ENCODE results near the gene DES.

The DES gene

DNA sequence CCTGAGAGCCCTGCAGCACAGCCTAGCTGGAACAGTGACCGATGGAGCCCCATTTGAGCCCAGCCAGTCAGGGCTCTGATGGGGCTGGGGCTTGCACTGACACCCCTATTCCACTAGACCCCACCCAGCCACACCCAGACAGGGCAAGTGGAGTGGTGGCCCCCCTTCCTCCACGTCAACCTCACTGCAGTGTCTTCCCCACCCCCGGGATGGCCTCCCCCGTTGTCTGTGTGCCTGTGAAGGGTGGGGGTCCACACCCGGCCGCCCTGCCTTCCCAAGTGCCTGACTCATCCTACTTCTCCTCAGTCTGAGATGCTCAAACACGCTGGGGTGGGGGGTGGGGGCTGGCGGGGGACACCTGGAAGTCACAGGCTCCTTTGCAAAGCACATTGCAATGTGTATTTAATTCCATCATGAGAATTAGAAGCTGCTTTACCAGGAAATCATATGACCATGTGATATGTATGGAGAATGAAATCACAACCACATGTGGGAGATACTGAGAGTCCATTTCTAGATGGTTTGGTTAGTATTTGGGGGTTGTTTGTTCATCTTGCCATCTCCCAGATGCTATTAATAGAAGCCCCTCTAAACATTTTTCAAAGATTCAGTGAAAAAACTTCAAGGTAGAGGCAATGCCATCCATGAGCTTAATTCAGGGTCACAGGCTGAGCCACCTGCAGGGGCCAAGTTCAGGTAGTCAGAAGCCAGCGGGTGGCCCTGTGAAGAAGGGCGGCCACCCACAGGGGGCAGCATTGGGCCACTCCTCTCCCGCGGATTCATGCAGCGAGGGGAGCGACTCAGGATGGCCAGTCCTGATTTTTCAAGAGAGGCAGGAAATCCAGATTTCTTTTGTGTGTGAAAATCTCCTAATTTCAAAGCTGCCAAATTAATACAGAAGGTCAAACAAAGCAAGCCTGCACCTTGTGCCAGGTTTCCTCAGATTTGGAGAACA, 57.8 kb downstream of the DES start:
- peak; percentile 58 for DNase-seq

All from SHP77 treated with DMSO at 0.1 percent for 48 hours (cell line).